ENCODE results near the gene PRR11.
A peak's percentile ranks its signal among the peaks of the same experiment; 100 is the strongest.
"Not testable (repeated sequence)": the region's sequence is repeated elsewhere in the genome, so short reads cannot be mapped to it uniquely, and the experiment has no call there.

Gene PRR11

DNA sequence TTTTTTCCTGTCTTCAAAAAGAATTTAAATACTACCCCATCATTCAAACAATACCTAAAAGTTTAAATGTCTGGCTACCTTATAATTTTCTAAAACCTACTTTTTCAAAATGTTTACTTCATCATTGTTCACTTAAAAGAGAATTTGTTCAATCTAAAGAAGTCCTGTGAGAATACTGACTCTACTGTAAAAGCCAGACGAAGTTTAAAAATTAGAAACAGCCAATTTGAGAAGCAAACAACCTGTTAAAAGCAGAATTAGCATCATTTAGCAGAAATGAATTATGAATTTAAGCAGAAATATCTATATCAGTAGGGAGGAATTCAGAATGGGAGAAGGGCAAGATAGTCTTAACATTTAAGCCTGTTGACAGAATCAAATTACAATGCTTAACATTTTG is 2.6 kb upstream of the PRR11 start:
- no peak for DNase-seq

DNA sequence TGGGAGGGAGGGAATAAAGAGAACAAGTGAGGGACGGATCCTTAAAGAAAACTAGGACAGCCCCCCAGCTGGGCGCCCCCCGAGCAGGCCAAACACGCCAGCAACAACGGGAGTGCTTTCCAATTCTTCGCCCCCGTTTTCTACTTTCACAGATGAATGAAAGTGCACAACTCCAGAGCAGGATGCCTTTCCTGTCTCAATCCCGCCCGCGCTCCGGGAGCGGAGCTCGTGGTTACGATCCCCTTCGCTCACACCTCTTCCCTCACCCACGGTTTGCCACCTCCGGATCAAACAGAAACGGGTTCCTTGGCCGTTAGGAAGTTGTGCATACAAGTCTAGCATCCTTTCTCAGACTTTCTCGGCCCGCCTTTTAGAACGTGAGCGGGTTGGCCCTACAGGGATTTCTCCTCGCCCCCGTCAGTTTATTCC is 1.2 kb upstream of the PRR11 start:
- DNase-seq = peak; percentile 9 to 58 (median 13)

- DNase-seq = peak in 4 of 5 experiments; percentile 85 to 100 (median 94)
Measured at GRCh38 chr17:59154721-59155438, 666 bp upstream of the PRR11 start, which contains the start of gene SKA2. Gene SKA2 (minus strand): TSS chr17:59155186. CDS start chr17:59155163, 23 bp downstream.

GRCh38 chr17:59160157-59161025 is 4.8 kb downstream of the PRR11 start:
- DNase-seq = peak in 1 of 5 experiments; percentile 77

- no peak for DNase-seq
Measured at GRCh38 chr17:59161477-59161876, 5.9 kb downstream of the PRR11 start.

DNA sequence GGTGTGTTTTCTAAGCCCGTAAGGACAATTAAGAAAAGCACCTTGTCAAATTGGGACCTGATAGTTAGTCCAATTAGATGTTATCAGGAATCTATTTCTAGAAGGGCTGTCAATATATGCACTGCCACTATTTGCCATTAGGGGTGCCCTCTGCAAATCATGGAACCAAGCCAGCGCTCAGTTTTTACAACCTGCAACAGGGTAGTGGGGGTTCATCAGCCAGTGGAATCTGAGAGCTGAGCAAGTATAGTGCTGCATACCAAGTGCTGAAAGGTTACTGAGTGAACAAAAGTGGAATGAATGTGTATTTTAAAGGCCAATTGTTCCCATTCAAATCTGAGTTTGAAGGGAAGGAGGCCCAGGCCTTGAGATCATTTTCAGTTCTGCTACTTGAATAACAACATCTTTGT is 10.4 kb downstream of the PRR11 start:
- DNase-seq = peak in 3 of 5 experiments; percentile 19 to 80 (median 26)

DNA sequence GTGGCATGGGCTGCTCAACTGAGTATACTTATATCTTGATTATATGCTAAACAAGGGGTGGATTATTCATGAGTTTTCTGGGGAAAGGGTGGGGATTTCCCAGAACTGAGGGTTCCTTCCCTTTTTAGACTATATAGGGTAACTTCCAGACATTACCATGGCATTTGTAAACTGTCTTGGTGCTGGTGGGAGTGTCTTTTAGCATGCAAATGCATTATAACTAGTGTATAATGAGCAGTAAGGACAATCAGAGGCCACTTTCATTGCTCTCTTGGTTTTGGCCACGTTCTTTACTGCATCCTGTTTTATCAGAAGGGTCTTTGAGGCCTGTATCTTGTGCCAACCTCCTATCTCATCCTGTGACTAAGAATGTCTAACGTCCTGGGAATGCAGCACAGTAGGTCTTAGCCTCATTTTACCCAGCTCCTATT is 12.0 kb downstream of the PRR11 start:
- DNase-seq = peak in 1 of 5 experiments; percentile 47

DNA sequence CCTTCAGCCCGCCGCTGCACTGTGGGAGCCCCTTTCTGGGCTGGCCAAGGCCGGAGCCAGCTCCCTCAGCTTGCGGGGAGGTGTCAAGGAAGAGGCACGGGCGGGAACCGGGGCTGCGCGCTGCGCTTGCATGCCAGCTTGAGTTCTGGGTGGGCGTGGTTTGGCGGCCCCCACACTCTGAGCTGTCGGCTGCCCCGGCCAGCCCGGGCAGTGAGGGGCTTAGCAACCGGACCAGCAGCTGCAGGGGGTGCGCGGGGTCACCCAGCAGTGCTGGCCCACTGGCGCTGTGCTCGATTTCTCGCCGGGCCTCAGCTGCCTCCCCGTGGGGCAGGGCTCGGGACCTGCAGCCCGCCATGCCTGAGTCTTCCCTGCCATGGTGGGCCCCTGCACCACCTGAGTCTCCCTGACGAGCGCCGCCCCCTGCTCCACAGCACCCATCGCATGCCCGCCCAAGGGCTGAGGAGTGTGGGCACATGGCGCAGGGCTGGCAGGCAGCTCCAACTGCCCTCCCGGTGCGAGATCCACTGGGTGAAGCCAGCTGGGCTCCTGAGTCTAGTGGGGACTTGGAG is 17.0 kb downstream of the PRR11 start:
- DNase-seq = no peak

- no peak for DNase-seq
Measured at GRCh38 chr17:59174671-59175070, 19.1 kb downstream of the PRR11 start.

- no peak for DNase-seq
Measured at GRCh38 chr17:59175076-59175475, 19.5 kb downstream of the PRR11 start.

- no peak for DNase-seq
Measured at GRCh38 chr17:59178266-59178985, 22.9 kb downstream of the PRR11 start.

DNA sequence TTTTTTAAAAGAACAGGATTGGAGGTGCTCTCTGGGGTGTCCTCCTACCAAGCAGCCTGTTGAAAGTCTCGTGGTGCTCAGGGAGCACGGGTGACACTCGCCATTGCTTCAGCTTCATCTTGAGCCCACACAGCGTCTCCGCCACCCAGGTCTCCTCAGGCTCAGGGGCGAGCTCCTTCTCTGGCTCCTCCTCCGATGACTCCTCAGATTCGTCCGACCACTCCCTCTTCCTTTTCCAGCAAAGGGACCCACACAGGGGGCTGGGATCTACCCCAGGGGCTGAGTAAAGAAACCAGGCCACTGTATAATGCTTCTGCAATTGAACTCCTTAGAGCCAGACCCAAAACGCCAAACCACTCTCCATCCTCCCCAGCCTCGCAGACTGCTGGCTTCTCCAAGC is 24.1 kb downstream of the PRR11 start:
- DNase-seq = not testable (repeated sequence)

- DNase-seq = no peak
Measured at GRCh38 chr17:59180626-59181025, 25.1 kb downstream of the PRR11 start.

- no peak for DNase-seq
Measured at GRCh38 chr17:59181481-59181880, 25.9 kb downstream of the PRR11 start.

GRCh38 chr17:59185997-59186396 is 30.5 kb downstream of the PRR11 start:
- DNase-seq = no peak

- DNase-seq = no peak
Measured at GRCh38 chr17:59186850-59187249, 31.3 kb downstream of the PRR11 start.

- no peak for DNase-seq
Measured at GRCh38 chr17:59190806-59191205, 35.3 kb downstream of the PRR11 start.

- DNase-seq = no peak
Measured at GRCh38 chr17:59193336-59193862, 37.9 kb downstream of the PRR11 start.

DNA sequence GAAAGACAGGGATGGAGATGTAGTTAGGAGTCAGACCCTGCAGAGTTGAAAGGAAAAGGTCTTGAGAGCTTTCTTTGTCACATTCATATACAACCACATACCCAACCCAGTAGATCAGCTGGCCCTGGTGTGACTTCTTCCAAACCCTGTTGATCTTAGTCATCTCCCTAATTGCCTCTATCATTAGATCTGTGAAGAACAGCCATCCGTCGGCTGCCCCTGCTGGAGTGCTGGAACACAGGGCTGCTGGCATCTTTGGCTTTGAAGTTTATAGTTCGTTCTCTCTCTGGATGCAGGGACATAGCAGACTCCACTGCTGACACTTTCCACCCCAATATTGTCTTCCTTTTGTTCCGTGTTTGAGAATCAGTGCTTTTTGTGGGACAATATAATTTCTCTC is 43.9 kb downstream of the PRR11 start:
- DNase-seq = no peak

GRCh38 chr17:59202320-59202719 is 46.8 kb downstream of the PRR11 start:
- DNase-seq = no peak

- DNase-seq = no peak
Measured at GRCh38 chr17:59219370-59219769, 63.8 kb downstream of the PRR11 start.

DNA sequence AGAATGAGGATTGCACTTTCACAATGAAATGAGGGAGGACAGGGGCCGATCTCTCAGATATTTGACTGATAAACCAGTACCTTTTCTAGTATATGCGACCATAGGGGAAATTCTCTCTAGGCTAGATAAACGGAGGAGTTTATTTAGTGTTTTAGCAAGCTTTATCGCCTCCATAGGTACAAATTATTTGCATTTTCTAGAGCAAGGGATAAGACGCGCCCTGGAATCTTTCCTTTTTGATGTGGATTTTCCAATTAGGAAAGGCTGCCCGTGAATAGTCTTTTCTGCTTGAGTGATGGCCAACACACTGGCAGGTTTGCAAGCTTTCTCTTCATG is 64.4 kb downstream of the PRR11 start:
- no peak for DNase-seq

Measured in T-helper 2 cell (primary cell).